HG03108 (cell line): ENCODE measurements around the gene TMEM253.

Experiments
- ATAC-seq: cut with Tn5 transposase; IDR thresholded peaks from one replicate; pipeline ENCODE4 v1.9.1; 2021; ENCODE audit warnings: moderate library complexity; ENCODE audit not compliant: unreplicated experiment

TMEM253 gene

DNA sequence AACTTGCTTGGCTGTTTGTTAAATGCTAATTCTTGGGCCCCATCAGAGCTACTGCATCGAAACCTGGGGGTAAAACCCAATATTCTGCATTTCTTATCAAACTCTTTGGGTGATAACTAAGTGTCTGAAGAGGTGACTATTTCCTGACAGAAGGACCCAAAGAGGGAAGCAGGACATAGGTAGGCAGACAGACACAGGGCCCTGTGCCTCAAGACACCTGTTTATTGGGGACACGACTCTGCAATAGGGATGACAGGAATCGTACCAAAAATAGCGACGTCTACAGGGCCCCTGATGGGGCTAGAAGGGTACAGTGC lies 11.0 kb upstream of the TMEM253 start:
- ATAC-seq, result no peak

DNA sequence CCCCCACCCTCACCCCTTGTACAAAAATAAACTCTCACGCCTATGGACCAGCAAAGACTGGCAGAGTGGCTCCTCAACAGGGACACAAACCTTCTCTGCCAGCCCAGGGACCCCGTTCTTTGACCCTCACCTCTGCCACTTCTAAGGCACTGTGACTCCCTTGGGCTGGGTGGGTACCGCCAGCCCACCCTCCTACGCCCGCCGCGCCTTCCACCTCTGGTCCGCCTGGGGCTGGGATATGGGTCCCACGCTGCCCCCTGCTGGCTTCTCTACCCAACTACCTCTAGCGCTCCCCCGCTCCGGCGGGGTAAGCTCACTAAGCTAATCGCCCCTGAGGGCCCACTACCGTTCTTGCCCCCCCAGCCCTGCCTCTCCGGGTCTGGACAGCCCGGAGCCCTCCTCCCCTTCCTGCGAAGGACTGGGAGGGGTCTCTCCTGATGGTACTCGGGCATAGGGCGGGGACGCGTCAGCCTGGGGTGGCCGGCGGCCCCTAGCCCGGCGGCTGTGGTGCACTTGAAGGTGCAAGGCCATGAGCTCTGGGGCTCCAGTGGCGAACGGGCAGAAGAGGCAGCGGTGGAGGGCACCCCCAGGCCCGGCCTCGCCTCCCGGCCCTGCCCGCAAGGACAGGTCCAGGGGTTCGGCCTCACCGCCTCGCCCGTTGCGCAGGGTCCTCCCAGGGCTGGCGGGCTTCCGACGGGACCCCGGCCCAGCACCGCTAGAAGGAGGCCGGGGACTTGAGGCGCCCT lies 10.5 kb upstream of the TMEM253 start:
- no peak for ATAC-seq

DNA sequence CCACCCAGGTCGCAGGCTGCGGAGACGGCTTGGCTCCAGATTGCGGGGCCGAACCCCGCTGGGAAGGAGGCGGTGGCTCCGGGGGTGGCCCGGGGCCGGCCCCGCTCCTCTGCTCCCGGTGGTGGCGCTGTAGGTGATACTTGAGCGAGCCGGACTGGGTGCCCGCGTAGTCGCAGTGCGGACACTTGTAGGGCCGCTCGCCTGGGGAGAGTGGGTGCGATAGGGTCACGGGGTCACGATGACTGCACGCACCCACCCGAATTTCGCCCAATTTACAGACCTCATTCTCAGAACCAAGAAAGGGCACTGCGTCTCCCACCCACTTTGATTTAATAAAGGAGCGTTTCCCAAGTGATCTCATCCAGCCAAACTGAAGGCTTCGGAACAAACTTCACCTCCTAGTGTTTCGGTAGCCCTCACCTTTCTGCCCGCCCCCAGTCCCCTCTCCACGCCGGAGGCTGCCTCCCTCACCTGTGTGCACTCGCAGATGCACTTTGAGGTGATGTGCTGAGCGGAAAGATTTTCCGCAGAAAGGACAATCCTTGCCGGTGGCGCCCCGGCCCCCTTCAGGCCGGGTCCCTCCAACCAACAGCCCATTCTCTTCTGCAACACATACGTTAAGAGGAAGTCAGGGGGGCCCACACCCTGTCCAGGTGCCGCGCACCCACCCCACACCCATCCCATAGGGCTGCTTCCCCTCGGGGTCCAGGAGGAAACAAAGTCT lies 9.8 kb upstream of the TMEM253 start:
- no peak for ATAC-seq

DNA sequence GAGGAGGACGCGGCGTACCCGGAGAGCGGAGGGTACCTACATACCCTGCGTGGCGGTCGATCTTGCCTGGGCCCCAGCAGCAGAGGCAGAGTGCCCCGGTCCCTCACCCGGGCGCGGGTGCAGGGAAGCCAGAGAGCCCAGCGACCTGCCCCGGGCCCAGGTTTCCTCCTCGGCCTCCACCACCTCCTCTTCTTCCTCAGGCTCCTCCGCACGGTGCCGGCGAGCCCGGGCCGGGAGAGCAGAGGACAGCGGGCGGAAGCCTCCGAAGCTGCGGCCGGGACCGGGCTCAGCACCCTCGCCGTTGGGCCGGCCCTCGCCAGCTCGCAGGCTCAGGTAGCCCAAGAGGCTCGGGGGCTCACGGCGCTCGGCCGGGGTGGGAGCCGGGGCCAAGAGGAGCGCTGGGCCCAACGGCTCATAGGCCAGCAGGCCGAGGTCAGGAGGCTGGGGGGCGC lies 9.0 kb upstream of the TMEM253 start:
- no peak for ATAC-seq

DNA sequence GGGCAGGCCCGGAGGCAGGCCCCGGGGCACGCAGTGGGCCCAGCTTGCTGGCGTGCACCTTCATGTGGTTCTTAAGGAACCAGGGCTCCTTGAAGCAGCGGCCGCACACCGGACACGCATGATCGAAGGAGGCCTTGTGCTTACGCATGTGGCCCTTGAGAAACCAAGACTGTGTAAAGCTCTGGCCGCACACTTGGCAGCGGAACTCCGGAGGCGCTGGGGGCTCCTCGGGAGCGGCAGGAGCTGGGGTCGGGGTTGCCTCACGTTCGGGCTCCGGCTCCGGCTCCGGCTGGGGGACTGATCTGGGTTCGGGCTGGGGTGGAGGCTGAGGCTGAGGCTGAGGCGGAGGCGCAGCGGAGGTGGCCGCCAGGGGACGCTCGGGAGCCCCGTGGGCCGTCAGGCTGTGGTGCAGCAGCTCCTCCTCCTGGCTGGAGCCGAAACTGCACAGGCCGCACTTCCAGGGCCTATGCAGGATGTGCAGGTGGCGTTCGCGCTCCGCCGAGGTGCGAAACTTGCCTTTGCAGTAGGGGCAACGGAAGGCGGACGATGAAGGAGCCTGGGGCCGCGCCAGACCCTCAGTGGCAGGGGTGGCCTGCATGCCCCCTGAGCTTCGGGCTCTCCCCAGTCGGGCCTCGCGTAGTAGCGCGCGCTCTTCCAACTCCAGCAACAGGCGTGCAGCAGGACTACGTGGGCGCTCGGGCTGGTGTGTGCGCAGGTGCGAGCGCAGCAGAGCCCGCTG lies 8.4 kb upstream of the TMEM253 start:
- peak; percentile 77 for ATAC-seq

DNA sequence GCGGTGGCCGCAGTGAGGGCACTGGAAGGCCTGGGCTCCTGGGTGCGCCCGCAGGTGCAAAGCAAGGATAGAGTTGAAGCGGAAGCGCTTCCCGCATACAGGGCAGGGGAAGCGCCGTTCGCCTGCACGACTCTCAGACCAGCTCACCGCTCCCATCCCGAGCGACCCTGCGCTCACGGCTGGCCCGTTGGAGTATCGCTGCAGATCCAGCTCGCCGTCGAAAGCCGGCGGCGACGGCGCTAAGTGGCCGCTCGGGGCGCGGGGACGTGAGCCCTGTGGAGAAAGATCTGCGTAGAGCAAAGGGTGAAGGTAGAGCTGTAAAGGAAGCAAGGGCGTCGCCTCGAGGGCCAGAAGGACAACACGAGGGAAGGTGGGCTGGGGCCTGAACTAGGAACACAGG lies 7.8 kb upstream of the TMEM253 start:
- no peak for ATAC-seq

DNA sequence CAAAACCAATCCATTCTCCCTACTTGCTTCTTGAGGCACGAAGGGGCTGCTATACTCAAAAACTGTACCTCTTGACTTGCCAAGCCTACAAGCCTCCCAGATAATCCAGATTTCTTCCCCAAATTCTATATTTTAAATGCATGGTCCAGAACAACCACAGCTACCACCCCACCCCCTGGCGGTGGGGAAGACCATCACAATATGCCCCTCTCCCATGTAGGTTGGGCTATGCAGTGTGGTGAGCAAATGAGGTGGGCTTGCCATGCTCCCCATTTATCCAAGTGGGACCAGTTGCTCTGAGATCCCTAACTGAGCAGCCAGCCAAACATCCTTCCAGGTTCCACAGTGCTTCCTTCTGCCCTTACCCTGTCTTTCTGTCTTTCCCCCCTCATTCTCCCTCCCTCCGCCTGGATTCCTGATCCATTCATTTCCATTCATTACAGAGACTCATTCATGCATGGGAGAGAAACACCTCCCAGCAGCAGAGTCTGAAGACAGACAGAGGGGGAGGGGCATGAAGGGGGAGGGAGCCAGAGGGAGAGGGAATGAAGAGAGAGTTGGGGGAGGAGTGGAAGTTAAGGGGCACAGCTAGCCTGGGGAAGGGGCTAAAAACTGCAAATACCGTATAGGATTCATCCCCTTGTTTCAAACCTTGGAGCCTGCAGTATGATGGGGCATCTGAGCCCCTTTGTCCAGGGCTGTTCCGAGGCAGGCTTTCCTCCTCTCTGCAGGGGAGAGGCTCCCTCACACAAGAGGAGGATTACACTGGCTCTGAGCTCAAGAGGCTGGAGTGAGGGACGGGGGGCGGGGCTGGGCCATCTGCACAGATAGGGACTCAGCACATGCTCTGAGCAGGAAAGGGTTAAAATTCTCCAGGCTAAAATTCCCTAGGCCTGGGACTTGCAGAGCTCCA lies 6.8 kb upstream of the TMEM253 start:
- no peak for ATAC-seq

DNA sequence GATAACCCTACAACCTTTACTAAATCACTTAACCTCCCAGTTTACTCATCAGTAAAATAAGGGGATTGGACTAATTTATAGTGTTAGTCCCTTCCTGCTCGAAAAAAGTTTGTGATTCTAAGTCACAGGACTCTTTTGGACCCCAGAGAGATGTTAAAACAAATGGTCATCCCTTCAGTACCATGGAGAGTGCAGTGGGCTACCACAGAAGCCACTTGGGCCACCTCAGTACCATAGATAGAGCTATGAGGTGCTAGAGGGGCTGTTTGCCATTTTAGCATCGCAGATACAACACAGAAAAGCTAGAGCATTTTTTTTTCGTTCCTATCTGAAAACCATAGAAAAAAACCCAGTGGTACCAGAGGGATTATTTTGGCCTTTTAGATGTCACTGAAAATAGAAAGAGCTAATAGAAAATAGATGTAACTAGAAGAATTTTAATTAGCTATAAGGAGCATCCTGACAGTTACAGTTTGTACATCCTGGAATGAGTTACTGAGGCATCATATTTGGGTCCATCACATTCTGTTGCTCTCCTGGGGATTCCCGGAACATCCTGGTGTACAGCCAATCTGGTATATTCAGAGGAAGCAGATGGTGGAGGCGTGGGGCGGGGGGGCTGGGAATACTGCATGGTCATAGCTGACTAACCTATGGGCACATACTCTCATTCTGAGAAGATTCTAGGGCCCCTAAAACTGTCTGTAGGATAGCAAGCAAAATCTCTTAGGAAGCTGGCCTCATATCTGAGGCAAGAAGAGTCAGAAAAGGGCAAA lies 5.2 kb upstream of the TMEM253 start:
- ATAC-seq, result no peak

DNA sequence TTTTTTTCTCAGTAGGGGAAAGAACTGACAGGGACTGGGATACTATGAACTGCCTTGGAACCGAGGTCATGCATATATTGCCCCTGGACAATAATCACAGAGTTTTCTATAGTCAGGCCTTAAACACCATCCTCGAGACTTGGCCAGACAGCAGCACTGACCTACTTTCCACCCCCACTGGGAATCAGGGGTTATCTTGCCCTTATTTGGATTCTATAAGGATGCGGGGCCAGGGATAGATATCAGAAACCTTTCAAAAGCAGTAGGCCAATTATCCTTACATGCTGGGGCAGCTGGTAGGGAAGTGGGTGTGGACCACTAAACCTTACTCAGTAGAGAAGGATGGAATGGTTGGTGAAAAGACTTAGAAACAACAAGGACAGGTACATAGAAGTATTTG lies 4.4 kb upstream of the TMEM253 start:
- no peak for ATAC-seq

DNA sequence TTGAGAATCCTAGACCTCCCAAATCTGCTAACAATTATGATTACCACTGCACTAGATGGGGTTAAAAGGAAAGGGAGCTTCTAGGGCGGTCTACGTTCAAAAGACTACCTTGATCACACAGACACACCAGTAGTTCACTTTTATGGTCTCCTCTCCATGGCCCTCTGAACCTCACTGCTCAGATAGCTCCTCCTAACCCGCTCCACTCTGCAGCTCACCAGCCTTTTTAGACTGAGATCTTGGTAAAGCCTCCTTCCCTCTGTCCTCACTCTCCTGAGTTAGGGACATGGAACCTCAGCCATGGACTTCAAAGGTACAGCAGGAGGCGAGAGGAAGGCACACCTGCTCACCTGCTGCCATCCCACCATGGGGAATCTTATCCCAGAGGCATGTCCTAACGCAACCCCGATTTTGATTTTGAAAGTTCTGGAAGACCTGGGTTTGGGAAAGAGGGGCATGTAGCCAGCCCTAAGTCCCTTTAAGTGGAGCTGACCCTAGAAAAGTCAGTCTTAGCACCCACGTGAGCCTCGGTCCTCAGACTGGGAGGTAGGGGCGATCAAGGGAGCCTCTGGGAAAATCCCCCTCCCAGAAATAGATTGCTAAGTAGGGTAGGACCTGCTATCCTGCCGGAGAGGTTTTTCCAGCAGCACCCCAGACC lies 3.8 kb upstream of the TMEM253 start:
- no peak for ATAC-seq

DNA sequence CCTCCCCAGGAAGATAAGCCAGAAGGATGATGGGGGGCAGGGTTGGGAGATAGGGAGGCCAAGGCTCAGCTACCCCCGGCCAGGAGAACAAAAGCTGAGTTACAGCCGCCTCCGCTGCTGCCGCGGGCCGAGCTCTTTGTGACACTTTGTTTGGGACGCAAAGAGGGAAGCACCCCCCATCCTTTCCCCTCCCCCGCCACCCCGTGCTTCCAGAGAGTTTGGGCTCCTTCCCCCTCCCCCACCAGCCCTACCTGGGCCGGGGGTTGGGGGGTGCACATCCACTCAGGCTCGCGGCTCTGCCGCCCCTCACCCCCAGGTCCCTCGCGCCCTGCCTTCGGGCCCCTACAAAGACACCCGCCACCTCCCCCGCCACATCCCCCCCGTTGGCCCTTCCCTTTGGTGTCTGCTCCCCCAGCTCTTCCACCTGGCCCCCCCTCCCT lies 3.2 kb upstream of the TMEM253 start:
- ATAC-seq, result no peak

DNA sequence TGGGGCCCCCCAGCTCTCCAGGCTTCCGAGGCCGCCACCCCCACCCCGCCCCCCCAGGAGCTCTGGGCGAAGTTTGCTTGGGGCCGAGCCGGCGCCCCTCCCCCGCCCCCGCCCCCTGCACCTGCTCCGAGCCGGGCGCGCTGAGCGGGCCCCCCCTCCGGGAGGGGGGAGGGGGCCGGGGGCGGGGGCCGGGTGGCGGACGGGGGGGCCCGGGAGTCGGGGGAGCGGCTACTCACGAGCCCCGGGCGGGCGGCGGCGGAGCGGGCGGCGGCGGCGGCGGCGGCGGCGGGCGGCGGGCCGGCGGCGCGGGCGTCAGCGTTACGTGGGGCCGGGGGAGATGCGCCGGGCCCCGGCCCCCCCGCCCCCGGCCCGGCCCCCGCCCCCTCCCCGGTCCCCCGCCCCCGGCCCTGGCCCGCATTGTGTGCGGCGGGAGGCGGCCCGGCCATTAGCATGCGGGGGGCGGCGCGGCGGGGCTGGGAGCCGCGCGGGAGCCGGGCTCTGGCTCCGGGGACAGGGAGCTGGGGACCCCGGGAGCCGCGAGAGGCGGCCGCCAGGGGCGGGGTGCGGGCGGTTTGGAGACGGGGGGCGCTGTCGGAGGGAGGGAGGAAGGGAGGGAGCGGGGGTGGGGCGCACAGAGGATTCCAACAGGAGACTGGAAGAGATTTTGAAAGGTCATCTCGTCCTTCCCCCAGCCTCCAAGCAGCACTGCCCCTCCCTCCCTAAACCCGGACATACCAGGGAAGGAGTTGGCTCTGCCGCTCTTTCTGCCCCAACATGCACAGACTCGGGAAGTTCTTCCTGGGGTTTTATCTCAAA lies 2.6 kb upstream of the TMEM253 start, which contains the start of gene ZNF219:
Gene ZNF219, minus strand, starts transcription at position 580 of the 816 bp plus-strand sequence. CDS start 5,064 bp downstream, outside the sequence.
- ATAC-seq, result no peak

DNA sequence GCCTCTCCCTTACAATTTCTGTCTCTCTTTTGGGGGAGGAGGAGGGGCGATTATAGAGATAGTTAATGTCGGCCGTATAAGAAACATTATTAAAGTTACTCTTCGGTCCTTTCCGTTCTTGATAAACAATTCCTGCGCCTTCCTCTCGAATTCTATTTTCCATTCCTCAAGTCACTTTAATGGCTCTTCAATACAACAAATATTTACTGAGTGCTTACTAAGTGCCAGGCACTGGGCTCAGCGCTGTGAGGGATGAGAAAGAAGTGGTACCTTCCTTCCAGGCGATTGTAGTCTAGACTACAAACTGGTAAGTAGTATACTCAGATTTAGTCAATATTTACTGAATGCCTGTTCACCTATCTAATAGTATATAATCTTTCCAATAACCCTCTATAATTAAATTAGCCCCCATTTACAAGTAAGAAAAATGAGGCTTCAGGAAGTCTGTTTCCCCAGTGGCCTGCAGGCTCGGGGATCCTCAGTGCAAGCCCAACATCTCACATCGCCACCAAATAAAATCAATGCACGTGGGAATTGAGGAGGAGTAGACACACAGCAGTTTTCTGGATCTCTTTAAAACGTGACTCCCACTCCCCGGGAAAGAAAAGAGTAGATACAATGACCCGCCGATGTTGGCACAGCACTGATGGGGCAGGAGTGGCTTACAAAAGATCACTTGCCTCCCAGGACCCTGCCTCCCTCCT lies 1.8 kb upstream of the TMEM253 start:
- ATAC-seq, result no peak

DNA sequence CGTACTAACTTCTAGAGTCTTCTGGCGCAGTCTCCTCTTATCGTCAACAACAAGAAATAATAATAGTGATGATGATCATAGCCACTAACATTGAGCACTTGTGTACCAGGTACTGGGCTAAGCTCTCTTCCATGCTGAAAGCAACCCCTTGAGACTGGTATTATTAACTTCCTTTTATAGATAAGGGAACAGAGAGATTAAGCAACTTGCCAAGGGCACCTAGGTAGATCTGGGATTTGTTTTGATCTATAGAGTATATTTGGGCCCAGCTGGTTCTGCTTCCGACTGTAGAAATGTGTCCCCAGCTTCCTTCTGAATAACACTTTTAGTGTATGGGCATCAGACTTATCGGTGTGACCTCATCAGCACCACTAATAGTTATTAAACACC lies 1.3 kb upstream of the TMEM253 start:
- no peak for ATAC-seq

DNA sequence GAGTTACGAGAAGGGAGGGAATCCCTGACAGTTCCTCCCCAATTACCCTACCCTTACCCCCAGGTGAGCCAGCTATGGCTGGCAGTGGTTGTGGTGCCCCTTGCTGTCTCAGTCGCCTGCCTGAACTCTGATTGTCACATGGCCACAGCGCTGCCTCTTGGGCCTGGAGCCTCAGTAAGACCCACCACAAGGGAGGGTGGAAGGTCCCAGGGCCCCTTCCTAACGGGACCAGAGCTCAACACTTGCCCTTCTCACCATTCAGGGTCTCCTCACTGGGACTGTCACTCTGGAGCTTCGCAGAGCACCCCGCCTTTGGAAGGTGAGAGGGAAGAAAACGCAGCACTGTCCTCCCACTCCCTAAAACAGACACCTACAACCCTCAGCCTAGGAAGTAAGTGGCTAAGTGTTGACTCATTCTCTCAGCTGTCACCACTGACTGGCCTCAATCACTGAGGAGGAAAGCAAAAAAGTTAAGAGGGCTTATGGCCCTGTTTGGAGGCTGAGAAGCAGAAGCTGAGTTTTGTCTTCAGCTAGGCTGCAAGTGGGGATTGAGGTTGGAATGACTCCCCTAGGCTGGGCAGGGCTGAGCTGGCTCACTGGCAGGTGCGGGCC lies 1.0 kb downstream of the TMEM253 start:
- ATAC-seq, result no peak

DNA sequence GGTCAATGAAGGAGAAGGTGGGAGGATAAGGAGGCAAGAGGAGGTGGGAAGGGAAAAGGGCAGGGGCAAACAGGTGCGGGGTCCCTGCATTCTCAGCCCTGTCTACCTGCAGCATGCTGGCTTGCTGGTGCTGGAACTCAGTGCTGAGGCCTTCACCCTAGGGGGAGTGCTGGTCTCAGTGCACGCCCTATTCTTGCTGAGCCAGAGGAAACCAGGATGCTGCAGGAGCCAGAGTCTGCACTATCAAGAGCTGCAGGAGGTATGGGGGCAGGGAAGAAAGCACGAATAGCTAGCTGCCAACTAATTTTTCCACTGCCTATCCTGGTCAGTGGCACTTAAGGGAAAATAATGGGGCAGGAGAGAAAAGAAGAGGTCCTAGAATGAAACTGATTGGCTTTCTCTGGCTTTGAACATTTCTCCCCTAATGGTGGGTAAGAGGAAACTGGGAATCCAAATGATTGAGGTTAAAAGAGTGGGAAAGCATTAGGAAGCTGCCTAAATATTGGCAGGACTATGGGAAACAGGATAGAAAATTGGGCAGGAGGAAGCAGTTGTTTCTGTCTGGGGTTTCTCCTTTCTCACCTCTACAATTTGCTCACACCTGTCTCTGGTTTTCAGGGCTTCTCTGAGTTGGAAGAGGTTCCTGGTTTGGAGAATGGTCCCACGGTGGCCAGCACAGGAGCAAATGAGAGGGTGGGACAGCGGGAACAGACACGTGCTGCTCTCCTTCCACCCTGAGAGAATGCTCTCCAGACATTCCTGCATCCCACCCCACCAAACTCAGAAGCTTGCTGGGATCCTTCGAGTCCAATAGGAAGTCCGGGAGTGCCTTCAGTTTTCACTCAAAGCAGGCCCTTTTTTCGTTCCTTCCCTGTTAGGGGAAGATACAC lies 1.9 kb downstream of the TMEM253 start:
- no peak for ATAC-seq

DNA sequence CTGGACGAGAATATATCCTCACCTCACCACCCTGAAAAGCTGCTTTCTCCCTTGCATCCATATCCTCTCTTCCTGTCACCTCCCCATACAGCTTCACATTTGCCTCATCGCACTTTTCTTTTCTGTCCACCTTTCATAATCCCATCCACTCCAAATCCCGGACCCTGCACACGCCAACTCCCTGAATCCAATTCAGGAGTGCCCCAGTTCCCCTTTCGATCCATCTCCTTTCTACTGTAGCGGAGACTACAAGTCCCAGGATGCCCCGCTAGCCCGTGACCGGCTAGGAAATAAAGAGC lies 2.5 kb downstream of the TMEM253 start:
- no peak for ATAC-seq
